ENCODE results near the gene KLK8.

KLK8 gene

GRCh38 chr19:51020988-51021651 is 19.7 kb upstream of the KLK8 start:
- peak; percentile 9 for DNase-seq (ENCODE audit: low read depth, low spot score)
- no peak overlapping the region for H3K4me3 ChIP-seq (ENCODE audit: low read length)

GRCh38 chr19:51019544-51019925 is 18.1 kb upstream of the KLK8 start, which contains the start of gene KLK10:
Gene KLK10 (minus strand): TSS chr19:51019709. CDS start chr19:51019130, 579 bp downstream.
- H3K4me3 ChIP-seq (ENCODE audit: low read length), result no peak within 1 kb of the TSS

GRCh38 chr19:51018745-51019543 is 17.5 kb upstream of the KLK8 start:
- no peak overlapping the region for H3K4me3 ChIP-seq (ENCODE audit: low read length)
- DNase-seq (ENCODE audit: low read depth, low spot score), result no peak

More at GRCh38 chr19:51019544-51019925, 18.1 kb upstream of the KLK8 start, which contains the start of gene KLK10:
- DNase-seq (ENCODE audit: low read depth, low spot score), result no peak

- peak; percentile 28 for DNase-seq (ENCODE audit: low read depth, low spot score)
- H3K4me3 ChIP-seq (ENCODE audit: low read length), result no peak overlapping the region
Measured at GRCh38 chr19:51016798-51017683, 15.6 kb upstream of the KLK8 start.

GRCh38 chr19:51015691-51016267 is 14.4 kb upstream of the KLK8 start:
- no peak overlapping the region for H3K4me3 ChIP-seq (ENCODE audit: low read length)
- no peak for DNase-seq (ENCODE audit: low read depth, low spot score)

GRCh38 chr19:51014242-51014641 is 12.8 kb upstream of the KLK8 start:
- no peak overlapping the region for H3K4me3 ChIP-seq (ENCODE audit: low read length)
- DNase-seq (ENCODE audit: low read depth, low spot score), result peak; percentile 5

- no peak for DNase-seq (ENCODE audit: low read depth, low spot score)
- no peak overlapping the region for H3K4me3 ChIP-seq (ENCODE audit: low read length)
Measured at GRCh38 chr19:51012661-51013190, 11.3 kb upstream of the KLK8 start.

- H3K4me3 ChIP-seq (ENCODE audit: low read length), result no peak overlapping the region
- DNase-seq (ENCODE audit: low read depth, low spot score), result no peak
Measured at GRCh38 chr19:51010066-51010795, 8.8 kb upstream of the KLK8 start.

GRCh38 chr19:51009061-51009891 is 7.9 kb upstream of the KLK8 start:
- H3K4me3 ChIP-seq (ENCODE audit: low read length), result no peak overlapping the region
- no peak for DNase-seq (ENCODE audit: low read depth, low spot score)

GRCh38 chr19:51007488-51007887 is 6.1 kb upstream of the KLK8 start:
- DNase-seq (ENCODE audit: low read depth, low spot score), result no peak
- no peak overlapping the region for H3K4me3 ChIP-seq (ENCODE audit: low read length)

- DNase-seq (ENCODE audit: low read depth, low spot score), result no peak
- H3K4me3 ChIP-seq (ENCODE audit: low read length), result no peak overlapping the region
Measured at GRCh38 chr19:51006406-51006805, 5.0 kb upstream of the KLK8 start.

GRCh38 chr19:51005248-51005647 is 3.8 kb upstream of the KLK8 start:
- H3K4me3 ChIP-seq (ENCODE audit: low read length), result no peak overlapping the region
- no peak for DNase-seq (ENCODE audit: low read depth, low spot score)

- no peak overlapping the region for H3K4me3 ChIP-seq (ENCODE audit: low read length)
Measured at GRCh38 chr19:51003316-51003715, 1.9 kb upstream of the KLK8 start.

GRCh38 chr19:51002542-51003311 is 1.3 kb upstream of the KLK8 start:
- no peak overlapping the region for H3K4me3 ChIP-seq (ENCODE audit: low read length)
- peak; percentile 27 for DNase-seq (ENCODE audit: low read depth, low spot score)

More at GRCh38 chr19:51003316-51003715, 1.9 kb upstream of the KLK8 start:
- DNase-seq (ENCODE audit: low read depth, low spot score), result no peak

GRCh38 chr19:51002089-51002532 is 707 bp upstream of the KLK8 start:
- H3K4me3 ChIP-seq (ENCODE audit: low read length), result no peak overlapping the region
- DNase-seq (ENCODE audit: low read depth, low spot score), result no peak

GRCh38 chr19:51000981-51001380 is 423 bp downstream of the KLK8 start:
- no peak overlapping the region for H3K4me3 ChIP-seq (ENCODE audit: low read length)

GRCh38 chr19:51000426-51000825 is 978 bp downstream of the KLK8 start:
- DNase-seq (ENCODE audit: low read depth, low spot score), result no peak
- no peak overlapping the region for H3K4me3 ChIP-seq (ENCODE audit: low read length)

More at GRCh38 chr19:51000981-51001380, 423 bp downstream of the KLK8 start:
- DNase-seq (ENCODE audit: low read depth, low spot score), result no peak

Measured in Jurkat, Clone E6-1 (cell line).